Endothelial cell (in vitro differentiated cells): ENCODE data around the gene AHCYL1. TPM values are rescaled to one million over a fixed set of nuclear protein-coding genes. Genes with fewer than 3 reads are reported as not detected.

Source experiments
- DNase-seq: peaks from one replicate; pipeline ENCODE4 v3.0.0; 2021; ENCODE audit warnings: low spot score
- H3K27ac Mint-ChIP-seq: one replicate; pipeline ENCODE4 v1.8.0; 2021; ENCODE audit warnings: mixed read lengths, inconsistent platforms; ENCODE audit not compliant: unreplicated experiment
- H3K27me3 Mint-ChIP-seq: one replicate; pipeline ENCODE4 v1.8.0; 2021; ENCODE audit warnings: mild to moderate bottlenecking, moderate library complexity, mixed read lengths, inconsistent platforms; ENCODE audit not compliant: unreplicated experiment
- H3K36me3 Mint-ChIP-seq: one replicate; pipeline ENCODE4 v1.8.0; 2021; ENCODE audit warnings: mild to moderate bottlenecking, low read depth, mixed read lengths, inconsistent platforms; ENCODE audit not compliant: unreplicated experiment
- H3K4me1 Mint-ChIP-seq: one replicate; pipeline ENCODE4 v1.8.0; 2021; ENCODE audit warnings: mild to moderate bottlenecking, mixed read lengths, inconsistent platforms; ENCODE audit not compliant: unreplicated experiment
- H3K4me3 Mint-ChIP-seq: one replicate; pipeline ENCODE4 v1.8.0; 2021; ENCODE audit warnings: mild to moderate bottlenecking, mixed read lengths, inconsistent platforms; ENCODE audit not compliant: unreplicated experiment
- H3K9me3 Mint-ChIP-seq: one replicate; pipeline ENCODE4 v1.8.0; 2021; ENCODE audit warnings: mixed read lengths, inconsistent platforms; ENCODE audit not compliant: unreplicated experiment
- total RNA-seq: library from RNA; stranded (reverse); fragmentation: NEBNext Ultra II Directional; extraction: Animal tissue kit (Norgen Biotek cat#: 25700); gene quantifications from one replicate; pipeline ENCODE4 v1.2.1, GENCODE V29; 2021; ENCODE audit not compliant: unreplicated experiment
- TF ChIP-seq, protein P1 (sequence below): fragments of 200-600 bp; sonication (generic); IDR thresholded peaks from one replicate; pipeline ENCODE4 v1.5.0; 2021; ENCODE audit warnings: antibody characterized with exemption; ENCODE audit not compliant: unreplicated experiment

Gene AHCYL1
- total RNA-seq, 1 donor from 2014 or later = 63.7 TPM

DNA sequence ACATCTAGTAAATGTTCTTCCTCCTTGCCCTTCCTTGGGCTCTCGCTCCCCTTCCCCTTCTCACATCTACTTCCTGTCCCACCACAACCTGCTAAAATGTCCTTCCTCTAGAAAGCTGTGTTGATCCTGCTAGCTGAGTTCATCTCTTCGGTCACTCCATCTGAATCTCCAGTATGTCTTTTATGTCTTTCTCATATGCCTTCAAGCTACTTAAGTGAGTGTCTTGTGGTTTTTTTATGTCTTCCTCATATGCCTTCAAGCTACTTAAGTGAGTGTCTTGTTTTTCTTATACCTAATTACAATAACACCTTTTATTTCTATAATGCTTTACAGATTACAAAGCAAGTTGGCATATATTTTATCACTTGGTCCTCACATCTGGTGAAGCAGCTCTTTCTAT is 40.0 kb upstream of the AHCYL1 start:
- H3K27me3 Mint-ChIP-seq = peaks cover 1% of the 10 kb centered on the region
- no peak overlapping the region for H3K27ac Mint-ChIP-seq
- peaks cover 33% of the 10 kb centered on the region for H3K4me1 Mint-ChIP-seq
- H3K36me3 Mint-ChIP-seq = no peaks in the 10 kb centered on the region
- H3K4me3 Mint-ChIP-seq = peak overlapping the region; percentile 10
- TF ChIP-seq, protein P1, sequence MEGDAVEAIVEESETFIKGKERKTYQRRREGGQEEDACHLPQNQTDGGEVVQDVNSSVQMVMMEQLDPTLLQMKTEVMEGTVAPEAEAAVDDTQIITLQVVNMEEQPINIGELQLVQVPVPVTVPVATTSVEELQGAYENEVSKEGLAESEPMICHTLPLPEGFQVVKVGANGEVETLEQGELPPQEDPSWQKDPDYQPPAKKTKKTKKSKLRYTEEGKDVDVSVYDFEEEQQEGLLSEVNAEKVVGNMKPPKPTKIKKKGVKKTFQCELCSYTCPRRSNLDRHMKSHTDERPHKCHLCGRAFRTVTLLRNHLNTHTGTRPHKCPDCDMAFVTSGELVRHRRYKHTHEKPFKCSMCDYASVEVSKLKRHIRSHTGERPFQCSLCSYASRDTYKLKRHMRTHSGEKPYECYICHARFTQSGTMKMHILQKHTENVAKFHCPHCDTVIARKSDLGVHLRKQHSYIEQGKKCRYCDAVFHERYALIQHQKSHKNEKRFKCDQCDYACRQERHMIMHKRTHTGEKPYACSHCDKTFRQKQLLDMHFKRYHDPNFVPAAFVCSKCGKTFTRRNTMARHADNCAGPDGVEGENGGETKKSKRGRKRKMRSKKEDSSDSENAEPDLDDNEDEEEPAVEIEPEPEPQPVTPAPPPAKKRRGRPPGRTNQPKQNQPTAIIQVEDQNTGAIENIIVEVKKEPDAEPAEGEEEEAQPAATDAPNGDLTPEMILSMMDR = no peak
- no peak for DNase-seq
- no peaks in the 10 kb centered on the region for H3K9me3 Mint-ChIP-seq

DNA sequence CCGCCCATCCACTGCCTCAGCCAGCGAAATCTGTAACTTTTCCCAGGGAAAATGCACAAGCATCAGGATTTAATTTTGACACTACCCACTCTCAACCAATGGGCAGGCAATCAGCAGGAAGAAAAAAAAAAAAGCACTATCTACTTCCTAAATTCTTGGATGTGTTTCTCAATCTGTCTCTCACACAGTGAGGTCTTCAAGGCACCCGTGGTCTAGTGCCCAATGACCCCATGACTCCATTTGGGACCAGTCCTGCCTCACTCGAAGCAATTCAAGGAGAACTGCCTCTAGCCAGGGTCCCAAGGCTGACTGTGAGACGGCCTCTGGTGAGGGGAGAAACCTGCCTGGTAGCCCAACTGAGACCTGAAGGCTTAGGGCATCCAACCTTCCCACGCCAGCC is 38.1 kb upstream of the AHCYL1 start:
- H3K27me3 Mint-ChIP-seq = no peaks in the 10 kb centered on the region
- TF ChIP-seq, protein P1 = no peak
- no peak for DNase-seq
- H3K9me3 Mint-ChIP-seq = no peaks in the 10 kb centered on the region
- H3K4me1 Mint-ChIP-seq = peaks cover 38% of the 10 kb centered on the region
- H3K4me3 Mint-ChIP-seq = no peak overlapping the region
- H3K27ac Mint-ChIP-seq = no peak overlapping the region
- H3K36me3 Mint-ChIP-seq = no peaks in the 10 kb centered on the region

DNA sequence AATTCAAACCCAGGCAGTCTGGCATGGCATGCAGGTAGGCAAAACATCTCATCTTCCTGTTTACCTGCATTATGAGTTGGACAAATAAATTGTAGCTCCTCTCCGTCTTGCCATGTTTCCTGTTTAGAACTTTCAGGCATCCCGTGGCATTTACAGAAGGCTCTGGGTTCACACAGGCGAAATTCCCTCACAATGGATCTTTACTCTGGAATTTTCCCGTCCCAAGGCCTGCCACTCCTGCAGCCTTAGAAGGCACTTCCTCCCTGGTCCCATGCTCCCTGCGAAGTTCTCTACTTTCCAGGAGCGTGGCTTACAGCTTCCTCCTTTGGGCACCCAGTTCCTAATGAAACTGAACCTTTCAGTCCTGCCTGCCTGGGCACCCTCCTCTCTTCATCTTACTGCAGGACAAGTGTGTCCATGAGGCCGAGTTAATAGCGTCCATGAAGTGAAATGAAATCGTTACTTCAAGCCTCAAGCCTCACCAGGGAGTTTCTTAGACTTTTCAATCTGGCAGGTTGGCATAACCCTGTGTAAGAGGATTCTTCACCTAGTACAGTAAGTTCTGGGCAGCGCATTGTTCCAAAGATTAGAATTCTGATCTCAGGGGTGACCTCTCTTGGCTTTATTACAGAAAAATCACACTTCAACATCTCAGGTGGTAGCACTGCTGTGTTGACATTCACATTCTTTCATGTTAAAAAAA is 36.8 kb upstream of the AHCYL1 start:
- Mint-ChIP-seq H3K4me3 (no peak overlapping the region), H3K36me3 (no peaks in the 10 kb centered on the region), H3K27ac (peak overlapping the region; percentile 81), H3K9me3 (no peaks in the 10 kb centered on the region), H3K4me1 (peaks cover 38% of the 10 kb centered on the region), H3K27me3 (no peaks in the 10 kb centered on the region)
- DNase-seq = peak; percentile 31
- TF ChIP-seq, protein P1 = no peak

DNA sequence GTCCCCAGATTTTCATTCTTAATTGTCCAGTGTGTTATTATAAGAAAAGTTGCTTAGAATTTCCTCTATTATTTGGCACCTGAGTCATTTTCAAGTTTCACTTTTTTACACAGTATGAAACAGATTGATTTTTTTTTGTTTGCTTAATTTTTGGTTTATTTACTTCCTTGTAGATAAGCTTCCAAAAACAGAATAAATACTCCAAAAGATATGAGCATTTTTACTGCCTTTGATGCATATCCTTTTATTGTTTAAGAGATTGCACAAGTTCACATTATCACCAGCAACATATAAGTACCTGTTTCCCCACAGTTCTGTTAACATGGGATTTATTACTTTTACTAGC is 36.3 kb upstream of the AHCYL1 start:
- Mint-ChIP-seq H3K4me1 (peaks cover 38% of the 10 kb centered on the region), H3K4me3 (no peak overlapping the region), H3K27me3 (no peaks in the 10 kb centered on the region), H3K36me3 (no peaks in the 10 kb centered on the region), H3K9me3 (no peaks in the 10 kb centered on the region), H3K27ac (peak overlapping the region; percentile 81)
- TF ChIP-seq, protein P1 = no peak
- DNase-seq = no peak

DNA sequence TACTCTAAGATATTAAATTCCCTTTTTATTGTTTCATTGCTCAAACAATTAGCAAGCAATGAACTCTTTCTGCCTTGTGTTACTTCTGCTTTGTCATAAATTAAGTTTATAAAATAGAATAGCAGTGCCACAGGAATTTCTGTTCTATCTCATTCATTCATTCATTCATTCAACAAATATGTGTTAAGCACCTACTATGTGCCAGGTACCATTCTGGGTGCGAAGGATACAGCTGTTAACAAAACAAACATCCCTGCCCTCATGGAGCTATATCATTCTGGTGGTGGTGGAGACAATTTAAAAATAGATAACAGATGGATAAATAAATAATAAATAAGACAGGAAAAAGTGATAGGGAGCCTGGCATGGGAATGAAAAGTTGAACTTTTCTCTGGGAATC is 34.5 kb upstream of the AHCYL1 start:
- TF ChIP-seq, protein P1 = no peak
- no peak overlapping the region for H3K4me3 Mint-ChIP-seq
- H3K9me3 Mint-ChIP-seq = no peaks in the 10 kb centered on the region
- H3K27me3 Mint-ChIP-seq = no peaks in the 10 kb centered on the region
- peaks cover 29% of the 10 kb centered on the region for H3K4me1 Mint-ChIP-seq
- no peak for DNase-seq
- H3K27ac Mint-ChIP-seq = no peak overlapping the region
- H3K36me3 Mint-ChIP-seq = no peaks in the 10 kb centered on the region
